SK-N-SH treated with all-trans-retinoic acid at 6 μM for 48 hours (cell line): Measurements from ENCODE around the gene NAT8L.

Experiments used
- ATAC-seq: fragments of 200-7000 bp; cut with Tn5 transposase; 3 replicates; pipeline ENCODE4 v1.9.1; 2020; ENCODE audit warnings: mild to moderate bottlenecking, moderate library complexity
- ARNTL ChIP-seq: fragments of 450-650 bp; formaldehyde crosslinking; IDR thresholded peaks from 2 replicates; pipeline ENCODE4 v1.5.0; 2020; ENCODE audit warnings: low read depth, mild to moderate bottlenecking, moderate library complexity, borderline replicate concordance
- BACH2 ChIP-seq: fragments of 250-450 bp; sonication (Bioruptor Pico); IDR thresholded peaks from 2 replicates; pipeline ENCODE4 v1.9.0; 2021; ENCODE audit warnings: mild to moderate bottlenecking, borderline replicate concordance
- ESRRG ChIP-seq: fragments of 250-450 bp; sonication (Bioruptor Pico); IDR thresholded peaks from 2 replicates; pipeline ENCODE4 v1.6.1; 2021; ENCODE audit warnings: mild to moderate bottlenecking
- GLIS3 ChIP-seq: fragments of 250-450 bp; sonication (Bioruptor Pico); IDR thresholded peaks from 2 replicates; pipeline ENCODE4 v1.5.0; 2020; ENCODE audit warnings: mild to moderate bottlenecking, moderate library complexity
- ISL1 ChIP-seq: fragments of 250-450 bp; sonication (Bioruptor Pico); IDR thresholded peaks from 2 replicates; pipeline ENCODE4 v2.1.2; 2022; ENCODE audit warnings: mild to moderate bottlenecking, moderate library complexity
- OSR1 ChIP-seq: fragments of 250-450 bp; sonication (Bioruptor Pico); IDR thresholded peaks from 2 replicates; pipeline ENCODE4 v1.8.0; 2022; ENCODE audit warnings: moderate library complexity, mild to moderate bottlenecking, inconsistent platforms
- PPARA ChIP-seq: fragments of 250-450 bp; sonication (Bioruptor Pico); IDR thresholded peaks from 2 replicates; pipeline ENCODE4 v1.5.0; 2020; ENCODE audit warnings: mild to moderate bottlenecking, borderline replicate concordance
- TCF4 ChIP-seq: fragments of 250-450 bp; sonication (Bioruptor Pico); IDR thresholded peaks from 2 replicates; pipeline ENCODE4 v1.8.0; 2021; ENCODE audit warnings: mild to moderate bottlenecking, moderate library complexity, borderline replicate concordance
- TOX ChIP-seq: fragments of 250-450 bp; sonication (Bioruptor Pico); IDR thresholded peaks from 2 replicates; pipeline ENCODE4 v1.8.0; 2021; ENCODE audit warnings: mild to moderate bottlenecking, moderate library complexity, borderline replicate concordance
- ZC3H10 ChIP-seq: fragments of 250-450 bp; sonication (Bioruptor Pico); IDR thresholded peaks from 2 replicates; pipeline ENCODE4 v1.5.1; 2021; ENCODE audit warnings: mild to moderate bottlenecking, moderate library complexity
- ZFP30 ChIP-seq: fragments of 450-650 bp; formaldehyde crosslinking; IDR thresholded peaks from 2 replicates; pipeline ENCODE4 v1.5.0; 2022; ENCODE audit warnings: mild to moderate bottlenecking, moderate library complexity
- ZNF8 ChIP-seq: fragments of 450-650 bp; formaldehyde crosslinking; IDR thresholded peaks from 2 replicates; pipeline ENCODE4 v1.5.0; 2020; ENCODE audit warnings: mild to moderate bottlenecking, moderate library complexity
- TF ChIP-seq, protein P1 (sequence below): fragments of 250-450 bp; sonication (Bioruptor Pico); IDR thresholded peaks from 2 replicates; pipeline ENCODE4 v1.5.1; 2020; ENCODE audit warnings: low read depth, mild to moderate bottlenecking, moderate library complexity
- TF ChIP-seq, protein P2 (sequence below): fragments of 250-450 bp; sonication (Bioruptor Pico); IDR thresholded peaks from 2 replicates; pipeline ENCODE4 v1.5.0; 2020; ENCODE audit warnings: mild to moderate bottlenecking, moderate library complexity
- TF ChIP-seq, protein P3 (sequence below): fragments of 250-450 bp; sonication (Bioruptor Pico); IDR thresholded peaks from 2 replicates; pipeline ENCODE4 v1.8.0; 2020; ENCODE audit warnings: mild to moderate bottlenecking, moderate library complexity, borderline replicate concordance
- TF ChIP-seq, protein P4 (sequence below): fragments of 250-450 bp; sonication (Bioruptor Pico); IDR thresholded peaks from 2 replicates; pipeline ENCODE4 v1.5.1; 2021; ENCODE audit warnings: mild to moderate bottlenecking, moderate library complexity
- TF ChIP-seq, protein P5 (sequence below): fragments of 250-450 bp; sonication (Bioruptor Pico); IDR thresholded peaks from 2 replicates; pipeline ENCODE4 v1.8.0; 2021; ENCODE audit warnings: low read depth, mild to moderate bottlenecking, moderate library complexity, borderline replicate concordance

Gene NAT8L, protein sequence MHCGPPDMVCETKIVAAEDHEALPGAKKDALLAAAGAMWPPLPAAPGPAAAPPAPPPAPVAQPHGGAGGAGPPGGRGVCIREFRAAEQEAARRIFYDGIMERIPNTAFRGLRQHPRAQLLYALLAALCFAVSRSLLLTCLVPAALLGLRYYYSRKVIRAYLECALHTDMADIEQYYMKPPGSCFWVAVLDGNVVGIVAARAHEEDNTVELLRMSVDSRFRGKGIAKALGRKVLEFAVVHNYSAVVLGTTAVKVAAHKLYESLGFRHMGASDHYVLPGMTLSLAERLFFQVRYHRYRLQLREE

DNA sequence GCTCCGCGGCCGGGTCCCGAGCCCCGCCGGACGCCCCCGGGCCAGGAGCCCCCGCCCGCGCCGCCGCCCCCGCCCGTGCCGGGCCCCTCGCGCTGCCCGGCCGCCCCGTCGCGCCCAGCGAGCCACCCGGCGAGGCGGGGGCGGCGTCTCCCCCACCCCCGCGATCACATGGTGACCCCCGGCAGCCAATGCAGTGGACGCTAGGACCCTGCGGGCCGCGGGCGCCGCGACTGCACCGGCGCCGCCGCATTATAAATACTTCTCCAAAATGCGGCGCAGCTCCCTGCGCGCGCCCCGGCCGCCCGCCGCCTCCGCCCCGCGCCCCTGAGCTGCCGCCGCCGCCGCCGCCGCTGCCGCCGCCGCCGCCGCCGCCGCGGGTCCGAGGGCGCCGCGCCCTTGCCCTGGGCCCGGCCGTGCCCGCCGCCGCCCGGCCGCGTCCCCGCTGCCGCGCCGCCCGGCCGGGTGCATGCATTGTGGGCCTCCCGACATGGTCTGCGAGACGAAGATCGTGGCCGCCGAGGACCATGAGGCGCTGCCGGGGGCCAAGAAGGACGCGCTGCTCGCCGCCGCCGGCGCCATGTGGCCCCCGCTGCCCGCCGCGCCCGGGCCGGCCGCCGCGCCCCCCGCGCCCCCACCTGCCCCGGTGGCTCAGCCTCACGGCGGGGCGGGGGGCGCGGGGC lies at the start of gene NAT8L:
Gene NAT8L (plus strand): TSS at position 282 of the 680 bp plus-strand sequence. CDS start 185 bp downstream, at position 467.
- no peak; the same call in 2 of the 3 replicates for ATAC-seq
- TF ChIP-seq ZC3H10 = no peak
- TF ChIP-seq, protein P1, sequence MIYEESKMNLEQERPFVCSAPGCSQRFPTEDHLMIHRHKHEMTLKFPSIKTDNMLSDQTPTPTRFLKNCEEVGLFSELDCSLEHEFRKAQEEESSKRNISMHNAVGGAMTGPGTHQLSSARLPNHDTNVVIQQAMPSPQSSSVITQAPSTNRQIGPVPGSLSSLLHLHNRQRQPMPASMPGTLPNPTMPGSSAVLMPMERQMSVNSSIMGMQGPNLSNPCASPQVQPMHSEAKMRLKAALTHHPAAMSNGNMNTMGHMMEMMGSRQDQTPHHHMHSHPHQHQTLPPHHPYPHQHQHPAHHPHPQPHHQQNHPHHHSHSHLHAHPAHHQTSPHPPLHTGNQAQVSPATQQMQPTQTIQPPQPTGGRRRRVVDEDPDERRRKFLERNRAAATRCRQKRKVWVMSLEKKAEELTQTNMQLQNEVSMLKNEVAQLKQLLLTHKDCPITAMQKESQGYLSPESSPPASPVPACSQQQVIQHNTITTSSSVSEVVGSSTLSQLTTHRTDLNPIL = no peak
- TF ChIP-seq, protein P2, sequence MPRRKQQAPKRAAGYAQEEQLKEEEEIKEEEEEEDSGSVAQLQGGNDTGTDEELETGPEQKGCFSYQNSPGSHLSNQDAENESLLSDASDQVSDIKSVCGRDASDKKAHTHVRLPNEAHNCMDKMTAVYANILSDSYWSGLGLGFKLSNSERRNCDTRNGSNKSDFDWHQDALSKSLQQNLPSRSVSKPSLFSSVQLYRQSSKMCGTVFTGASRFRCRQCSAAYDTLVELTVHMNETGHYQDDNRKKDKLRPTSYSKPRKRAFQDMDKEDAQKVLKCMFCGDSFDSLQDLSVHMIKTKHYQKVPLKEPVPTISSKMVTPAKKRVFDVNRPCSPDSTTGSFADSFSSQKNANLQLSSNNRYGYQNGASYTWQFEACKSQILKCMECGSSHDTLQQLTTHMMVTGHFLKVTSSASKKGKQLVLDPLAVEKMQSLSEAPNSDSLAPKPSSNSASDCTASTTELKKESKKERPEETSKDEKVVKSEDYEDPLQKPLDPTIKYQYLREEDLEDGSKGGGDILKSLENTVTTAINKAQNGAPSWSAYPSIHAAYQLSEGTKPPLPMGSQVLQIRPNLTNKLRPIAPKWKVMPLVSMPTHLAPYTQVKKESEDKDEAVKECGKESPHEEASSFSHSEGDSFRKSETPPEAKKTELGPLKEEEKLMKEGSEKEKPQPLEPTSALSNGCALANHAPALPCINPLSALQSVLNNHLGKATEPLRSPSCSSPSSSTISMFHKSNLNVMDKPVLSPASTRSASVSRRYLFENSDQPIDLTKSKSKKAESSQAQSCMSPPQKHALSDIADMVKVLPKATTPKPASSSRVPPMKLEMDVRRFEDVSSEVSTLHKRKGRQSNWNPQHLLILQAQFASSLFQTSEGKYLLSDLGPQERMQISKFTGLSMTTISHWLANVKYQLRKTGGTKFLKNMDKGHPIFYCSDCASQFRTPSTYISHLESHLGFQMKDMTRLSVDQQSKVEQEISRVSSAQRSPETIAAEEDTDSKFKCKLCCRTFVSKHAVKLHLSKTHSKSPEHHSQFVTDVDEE (CRISPR knock-in tag) = no peak

DNA sequence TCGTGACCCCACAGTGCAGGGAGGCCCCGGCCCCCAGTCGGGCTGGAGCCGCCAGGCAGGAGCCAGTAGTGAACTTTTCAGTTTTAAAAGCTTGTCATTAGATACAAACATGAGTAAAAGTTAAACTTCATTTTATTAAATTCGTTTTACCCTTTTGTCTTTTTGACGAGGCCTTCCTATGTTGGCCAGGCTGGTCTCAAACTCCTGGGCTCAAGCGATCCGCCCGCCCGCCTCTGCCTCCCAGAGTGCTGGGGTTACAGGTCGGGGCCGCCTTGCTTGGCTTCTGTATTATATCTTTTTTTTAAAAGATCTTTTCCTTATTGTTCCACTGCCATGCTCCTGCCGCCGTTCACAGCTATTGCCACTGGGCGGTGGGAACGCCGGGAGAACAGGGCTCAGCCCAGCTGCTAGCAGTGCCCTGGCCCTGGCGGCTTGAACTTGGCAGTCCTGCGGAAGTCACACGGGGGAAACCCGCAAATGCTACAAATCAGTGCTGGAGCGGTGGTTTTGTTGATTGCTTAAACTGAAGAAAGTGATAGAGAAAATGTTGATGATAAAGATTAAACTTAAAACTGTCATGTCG lies 49.4 kb upstream of the NAT8L start:
- 0 out of 2 replicates have a peak, but pooled peaks have one; percentile 13 for TF ChIP-seq TCF4 (CRISPR knock-in tag)
- TF ChIP-seq OSR1 = no peak
- TF ChIP-seq, all 23 proteins: peak for 1
- ATAC-seq = peak; percentile 65

DNA sequence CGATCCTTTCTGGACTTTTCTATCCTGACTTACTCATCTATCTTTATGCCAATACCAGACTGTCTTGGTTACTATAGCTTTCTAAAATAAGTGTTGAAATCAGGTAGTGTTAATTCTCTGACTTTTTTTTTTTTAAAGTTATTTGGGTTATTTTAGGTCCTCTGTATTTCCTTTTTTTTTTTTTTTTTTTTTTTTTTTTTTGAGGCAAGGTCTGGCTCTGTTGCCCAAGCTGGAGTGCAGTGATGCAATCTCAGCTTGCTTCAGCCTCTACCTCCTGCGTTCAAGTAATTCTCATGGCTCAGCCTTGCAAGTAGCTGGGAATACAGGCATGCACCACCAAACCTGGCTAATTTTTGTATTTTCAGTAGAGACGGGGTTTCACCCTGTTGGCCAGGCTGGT lies 47.5 kb upstream of the NAT8L start:
- no peak for ATAC-seq
- TF ChIP-seq GLIS3 (no peak), ISL1 (no peak), BACH2 (CRISPR knock-in tag) (no peak), ZNF8 (CRISPR knock-in tag) (no peak), PPARA (no peak)
- TF ChIP-seq, protein P3, sequence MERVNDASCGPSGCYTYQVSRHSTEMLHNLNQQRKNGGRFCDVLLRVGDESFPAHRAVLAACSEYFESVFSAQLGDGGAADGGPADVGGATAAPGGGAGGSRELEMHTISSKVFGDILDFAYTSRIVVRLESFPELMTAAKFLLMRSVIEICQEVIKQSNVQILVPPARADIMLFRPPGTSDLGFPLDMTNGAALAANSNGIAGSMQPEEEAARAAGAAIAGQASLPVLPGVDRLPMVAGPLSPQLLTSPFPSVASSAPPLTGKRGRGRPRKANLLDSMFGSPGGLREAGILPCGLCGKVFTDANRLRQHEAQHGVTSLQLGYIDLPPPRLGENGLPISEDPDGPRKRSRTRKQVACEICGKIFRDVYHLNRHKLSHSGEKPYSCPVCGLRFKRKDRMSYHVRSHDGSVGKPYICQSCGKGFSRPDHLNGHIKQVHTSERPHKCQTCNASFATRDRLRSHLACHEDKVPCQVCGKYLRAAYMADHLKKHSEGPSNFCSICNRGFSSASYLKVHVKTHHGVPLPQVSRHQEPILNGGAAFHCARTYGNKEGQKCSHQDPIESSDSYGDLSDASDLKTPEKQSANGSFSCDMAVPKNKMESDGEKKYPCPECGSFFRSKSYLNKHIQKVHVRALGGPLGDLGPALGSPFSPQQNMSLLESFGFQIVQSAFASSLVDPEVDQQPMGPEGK (CRISPR knock-in tag) = no peak
- TF ChIP-seq, protein P1 = no peak

DNA sequence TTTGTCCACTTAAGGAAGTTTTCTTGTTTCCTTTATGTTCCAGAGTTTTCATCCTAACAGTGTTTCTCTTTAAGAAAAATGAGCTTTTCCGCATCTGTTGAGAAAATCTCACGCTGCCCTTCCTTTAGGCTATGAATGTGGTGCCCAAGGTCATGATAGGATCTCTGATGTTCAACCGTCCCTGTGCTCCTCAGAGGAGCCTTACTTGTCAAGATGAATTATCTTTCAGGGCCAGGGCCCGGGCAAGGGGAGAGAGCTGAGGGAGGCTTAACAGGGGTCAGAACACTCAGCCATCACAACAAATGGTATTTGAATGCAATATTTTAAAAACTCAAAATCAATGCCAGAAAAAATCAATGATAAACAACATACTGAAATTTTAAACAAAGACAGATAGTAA lies 44.1 kb upstream of the NAT8L start:
- TF ChIP-seq ZFP30 (CRISPR knock-in tag) (no peak), TOX (CRISPR knock-in tag) (no peak), PPARA (no peak), ISL1 (no peak), ZNF8 (CRISPR knock-in tag) (no peak), ESRRG (CRISPR knock-in tag) (no peak), ARNTL (no peak)
- TF ChIP-seq, protein P2 (CRISPR knock-in tag) = no peak
- TF ChIP-seq, protein P4, sequence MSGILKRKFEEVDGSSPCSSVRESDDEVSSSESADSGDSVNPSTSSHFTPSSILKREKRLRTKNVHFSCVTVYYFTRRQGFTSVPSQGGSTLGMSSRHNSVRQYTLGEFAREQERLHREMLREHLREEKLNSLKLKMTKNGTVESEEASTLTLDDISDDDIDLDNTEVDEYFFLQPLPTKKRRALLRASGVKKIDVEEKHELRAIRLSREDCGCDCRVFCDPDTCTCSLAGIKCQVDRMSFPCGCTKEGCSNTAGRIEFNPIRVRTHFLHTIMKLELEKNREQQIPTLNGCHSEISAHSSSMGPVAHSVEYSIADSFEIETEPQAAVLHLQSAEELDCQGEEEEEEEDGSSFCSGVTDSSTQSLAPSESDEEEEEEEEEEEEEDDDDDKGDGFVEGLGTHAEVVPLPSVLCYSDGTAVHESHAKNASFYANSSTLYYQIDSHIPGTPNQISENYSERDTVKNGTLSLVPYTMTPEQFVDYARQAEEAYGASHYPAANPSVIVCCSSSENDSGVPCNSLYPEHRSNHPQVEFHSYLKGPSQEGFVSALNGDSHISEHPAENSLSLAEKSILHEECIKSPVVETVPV (CRISPR knock-in tag) = no peak
- TF ChIP-seq, protein P1 = no peak
- TF ChIP-seq, protein P5, sequence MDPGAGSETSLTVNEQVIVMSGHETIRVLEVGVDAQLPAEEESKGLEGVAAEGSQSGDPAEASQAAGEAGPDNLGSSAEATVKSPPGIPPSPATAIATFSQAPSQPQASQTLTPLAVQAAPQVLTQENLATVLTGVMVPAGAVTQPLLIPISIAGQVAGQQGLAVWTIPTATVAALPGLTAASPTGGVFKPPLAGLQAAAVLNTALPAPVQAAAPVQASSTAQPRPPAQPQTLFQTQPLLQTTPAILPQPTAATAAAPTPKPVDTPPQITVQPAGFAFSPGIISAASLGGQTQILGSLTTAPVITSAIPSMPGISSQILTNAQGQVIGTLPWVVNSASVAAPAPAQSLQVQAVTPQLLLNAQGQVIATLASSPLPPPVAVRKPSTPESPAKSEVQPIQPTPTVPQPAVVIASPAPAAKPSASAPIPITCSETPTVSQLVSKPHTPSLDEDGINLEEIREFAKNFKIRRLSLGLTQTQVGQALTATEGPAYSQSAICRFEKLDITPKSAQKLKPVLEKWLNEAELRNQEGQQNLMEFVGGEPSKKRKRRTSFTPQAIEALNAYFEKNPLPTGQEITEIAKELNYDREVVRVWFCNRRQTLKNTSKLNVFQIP (CRISPR knock-in tag) = no peak

More for the DNA sequence above, 44.1 kb upstream of the NAT8L start:
- ATAC-seq = no peak
